Measurements from ENCODE around the gene HNRNPAB. TPM values are rescaled to one million over a fixed set of nuclear protein-coding genes. Genes with fewer than 3 reads are reported as not detected.

Gene HNRNPAB
- total RNA-seq = 13.9 and 23.0 TPM in 2 replicates

DNA sequence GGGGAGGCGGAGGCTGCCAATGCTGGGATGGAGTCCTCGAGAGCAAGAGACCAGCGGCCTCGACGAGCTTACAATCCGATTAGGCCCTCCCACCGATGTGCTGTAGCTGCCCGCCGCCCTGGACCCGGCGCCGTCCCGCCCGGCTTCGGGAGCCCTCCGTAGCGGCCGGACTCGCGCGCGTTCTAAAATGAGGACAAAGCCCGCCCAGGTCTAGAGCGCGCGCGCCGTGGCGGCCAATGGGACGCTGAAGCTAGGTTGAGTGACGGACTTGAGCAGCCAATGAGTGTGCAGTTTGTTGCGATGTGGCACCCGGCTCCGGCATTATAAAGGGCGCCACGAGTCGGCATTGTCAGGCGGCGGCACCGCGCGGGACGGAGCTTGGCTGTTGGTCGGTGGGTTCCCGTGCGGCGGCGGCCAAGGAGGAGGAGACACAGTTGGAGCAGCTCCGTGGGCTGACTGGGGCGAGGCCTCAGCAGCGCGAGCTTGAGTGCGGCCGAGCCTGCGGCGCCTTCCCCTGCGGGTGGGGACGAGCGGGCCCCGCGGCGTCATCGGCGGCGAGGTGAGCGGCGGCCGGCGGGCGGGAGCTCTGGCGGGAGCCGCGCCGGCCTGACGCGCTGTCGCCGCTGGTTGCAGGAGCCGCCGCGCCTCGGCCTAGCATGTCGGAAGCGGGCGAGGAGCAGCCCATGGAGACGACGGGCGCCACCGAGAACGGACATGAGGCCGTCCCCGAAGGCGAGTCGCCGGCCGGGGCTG is at the start of gene HNRNPAB:
Gene HNRNPAB, plus strand, starts transcription at position 352 of the 753 bp plus-strand sequence. Its CDS starts 305 bp downstream, at position 657.

DNA sequence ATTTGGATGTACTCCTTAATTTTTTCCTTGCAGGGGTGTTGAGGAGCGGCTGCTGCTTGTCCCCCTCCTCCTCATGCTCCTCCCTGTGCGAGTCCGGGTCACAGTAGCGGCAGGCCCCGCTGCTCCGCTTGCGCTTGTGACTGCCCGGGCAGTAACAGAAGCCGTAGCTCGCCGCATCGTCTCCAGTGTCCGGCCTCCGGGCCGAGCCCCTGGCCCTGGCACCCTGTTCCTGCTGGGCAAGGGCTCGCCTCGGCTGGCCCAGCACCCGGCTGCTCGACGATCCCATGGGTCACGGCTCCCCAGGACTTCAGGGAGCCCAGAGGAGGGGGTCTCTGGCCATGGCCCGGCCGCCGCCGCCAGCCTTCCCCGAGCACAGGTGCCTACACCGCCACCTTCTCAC is 17.3 kb upstream of the HNRNPAB start, which contains the start of gene GMCL2:
Gene GMCL2, minus strand, starts transcription at position 358 of the 400 bp plus-strand sequence. Its CDS starts 72 bp downstream, at position 286.

DNA sequence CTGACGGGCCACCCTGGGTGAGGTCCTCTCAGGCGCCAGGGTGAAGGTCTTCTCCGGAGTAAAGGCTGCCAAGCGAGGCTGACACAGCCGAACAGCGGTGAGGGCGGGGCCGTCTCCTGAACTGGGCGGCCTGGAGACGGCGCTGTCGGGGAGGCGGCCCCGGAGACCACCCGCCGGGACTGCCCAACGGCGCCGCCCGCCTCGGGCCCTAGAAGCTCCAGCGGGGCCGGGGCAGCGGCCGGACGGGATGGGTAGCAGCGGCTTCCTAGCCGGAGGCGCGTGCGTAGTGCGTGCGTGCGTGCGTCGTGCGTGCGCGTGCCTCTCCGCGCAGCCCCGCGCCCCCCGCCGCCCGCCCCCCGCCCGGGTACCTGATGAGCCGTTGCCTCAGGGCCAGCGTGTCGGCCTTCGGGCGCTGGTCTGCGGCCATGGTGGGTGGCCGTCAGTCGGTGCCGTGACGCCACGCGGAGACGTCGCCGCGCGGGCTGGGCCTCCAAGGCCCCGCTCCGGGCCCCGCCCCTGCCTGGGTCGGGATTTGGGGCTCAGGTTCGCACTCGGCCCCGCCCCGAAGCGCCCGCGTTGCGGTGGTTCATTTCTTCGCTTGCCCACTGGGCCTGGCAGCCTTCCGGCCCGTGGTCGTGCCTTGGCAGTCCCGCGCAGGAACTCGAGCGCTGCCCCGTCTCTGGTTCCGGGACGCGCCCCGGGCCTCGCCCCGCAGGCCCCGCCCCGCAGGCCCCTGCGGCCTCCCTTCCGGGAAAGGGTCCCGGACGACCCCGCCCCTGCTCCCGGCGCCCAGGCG is 28.0 kb downstream of the HNRNPAB start, which contains the start of gene PHYKPL:
Gene PHYKPL, minus strand, starts transcription at position 679 of the 796 bp plus-strand sequence. Its CDS starts 252 bp downstream, at position 427.

Other genes with a start within 250 kb of the HNRNPAB start
- not detected in 2 replicates for gene PROP1, start 208.3 kb upstream of the HNRNPAB start, total RNA-seq
- 1.6 and 1.8 TPM in 2 replicates for gene N4BP3, start 91.0 kb upstream of the HNRNPAB start, total RNA-seq
- 14.3 and 22.5 TPM in 2 replicates for gene RMND5B, start 73.5 kb upstream of the HNRNPAB start, total RNA-seq
- 44.6 and 79.6 TPM in 2 replicates for gene NHP2, start 50.6 kb upstream of the HNRNPAB start, total RNA-seq
- gene GMCL2, start 17.2 kb upstream of the HNRNPAB start, total RNA-seq = not detected in 2 replicates
- 35.6 and 61.0 TPM in 2 replicates for gene PHYKPL, start 28.3 kb downstream of the HNRNPAB start, total RNA-seq